Activated CD8-positive, alpha-beta memory T cell treated with anti-CD3 and anti-CD28 coated beads, Interleukin-2, amount 50 U/mL, for 4 hours (primary cell): ENCODE measurements around the gene SACS.

ENCODE experiments used
- DNase-seq: peaks from one replicate; pipeline ENCODE4 v3.0.0-alpha.2; 2020

The SACS gene

GRCh38 chr13:23279321-23279720, 154.2 kb downstream of the SACS start:
- no peak for DNase-seq
